ENCODE measurements around the gene R3HCC1L. TPM values are rescaled to one million over a fixed set of nuclear protein-coding genes. Genes with fewer than 3 reads are reported as not detected.

Gene R3HCC1L
- total and polyA plus RNA-seq, 9 of the 15 experiments (the other 6 are each of a cell fraction or from before 2014, with no cell fraction given) = 9.1 to 17.8 (median 12.6) TPM

DNA sequence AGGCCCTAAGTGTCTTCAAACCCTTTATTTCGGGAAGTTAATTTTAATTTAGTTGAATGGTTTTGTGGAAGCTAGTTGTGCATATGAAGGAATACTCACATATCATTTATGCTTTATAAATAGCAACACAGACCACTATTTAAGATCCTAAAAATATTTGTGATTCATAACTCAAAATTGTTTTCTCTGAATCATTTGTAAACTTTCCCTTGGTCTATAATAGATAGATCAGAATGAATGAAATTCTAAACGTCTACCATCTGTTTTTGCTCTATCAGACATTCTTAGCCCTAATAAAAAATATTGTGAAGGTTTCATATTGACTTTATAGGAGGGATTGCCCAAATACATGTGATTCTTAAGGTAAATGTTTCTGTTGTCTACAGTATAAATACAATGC is 90.1 kb downstream of the R3HCC1L start:
- no peak overlapping the region for H3K4me2 ChIP-seq (ENCODE audit: insufficient read depth, low read length)
- H3K36me3 ChIP-seq (ENCODE audit: control insufficient read depth, insufficient read depth, low read length) = no peaks in the 10 kb centered on the region; the same call in 2 of the 3 replicates
- H3K4me1 ChIP-seq (replicated peaks in 1 of 2; ENCODE audit: control insufficient read depth in 2 of 2, insufficient read depth in 2 of 2, low read length in 2 of 2) = peaks cover 4 to 5% of the 10 kb centered on the region in 2 experiments; a peak in 3 of 5 replicates
- no peak for DNase-seq (ENCODE audit: extremely low read depth in 1 of 4, low spot score in 3 of 4)
- no peaks in the 10 kb centered on the region for H4K20me1 ChIP-seq (replicated peaks; ENCODE audit: control insufficient read depth, insufficient read depth, low read length)
- no peaks in the 10 kb centered on the region for H3K9me1 ChIP-seq (ENCODE audit: control insufficient read depth, insufficient read depth, low read length)
- CTCF ChIA-PET (ENCODE audit: low intra/inter-chr PET ratio) = no interaction called here
- in situ Hi-C loops (cut with MboI) = no loop called here
- H3K4me3 ChIP-seq = no peak overlapping the region
- H3K27ac ChIP-seq (ENCODE audit: extremely low read depth, low read depth, low read length) = no peak overlapping the region
- ATAC-seq = no peak
- POLR2A ChIA-PET = no interaction called here
- 47% methylated on average over 2 of the region's 2 CpGs for WGBS (ENCODE audit: insufficient coverage, low coverage, missing lambda C conversion rate)
- H3K9me3 ChIP-seq (replicated peaks; ENCODE audit: control insufficient read depth, insufficient read depth, low read depth, low read length) = no peaks in the 10 kb centered on the region
- no peak overlapping the region for H3K9ac ChIP-seq (ENCODE audit: insufficient read depth in 1 of 2, low read depth in 2 of 2, low read length in 2 of 2)
- no peak for FAIRE-seq
- H3K79me2 ChIP-seq (ENCODE audit: control insufficient read depth, insufficient read depth, low read length) = peaks cover 23% of the 10 kb centered on the region
- no peaks in the 10 kb centered on the region for H3K27me3 ChIP-seq (ENCODE audit: control insufficient read depth in 2 of 2, insufficient read depth in 2 of 2, low read length in 2 of 2)
- BruUV-seq (replicated peaks) = no TSS peak
- no peak overlapping the region for H2AFZ ChIP-seq (ENCODE audit: low read depth, low read length)
- intact Hi-C loops (cut with micrococcal nuclease) = no loop called here
- no peak for TF ChIP-seq NBN (IDR thresholded peaks at IDR 0.05; ENCODE audit: low read depth)
- TF ChIP-seq, protein P1, sequence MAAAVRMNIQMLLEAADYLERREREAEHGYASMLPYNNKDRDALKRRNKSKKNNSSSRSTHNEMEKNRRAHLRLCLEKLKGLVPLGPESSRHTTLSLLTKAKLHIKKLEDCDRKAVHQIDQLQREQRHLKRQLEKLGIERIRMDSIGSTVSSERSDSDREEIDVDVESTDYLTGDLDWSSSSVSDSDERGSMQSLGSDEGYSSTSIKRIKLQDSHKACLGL (CRISPR knock-in tag; IDR thresholded peaks at IDR 0.05; ENCODE audit: borderline replicate concordance, poor library complexity, severe bottlenecking) = no peak
- no peak for TF ChIP-seq ESRRB (CRISPR knock-in tag; IDR thresholded peaks at IDR 0.05; ENCODE audit: borderline replicate concordance)
- TF ChIP-seq MIER1 (IDR thresholded peaks at IDR 0.05; ENCODE audit: low read depth) = no peak
- TF ChIP-seq NCOA2 (IDR thresholded peaks at IDR 0.05; ENCODE audit: partially characterized antibody in 2 of 2) = no peak
- no peak for TF ChIP-seq ZNF41 (CRISPR knock-in tag; conservative IDR thresholded peaks at IDR 0.05)
- TF ChIP-seq POLR2A (conservative IDR thresholded peaks at IDR 0.05) = no peak
- TF ChIP-seq RFX1 (IDR thresholded peaks at IDR 0.05) = no peak
- no peak for TF ChIP-seq SIN3B (IDR thresholded peaks at IDR 0.05; ENCODE audit: low read depth)
- no peak for TF ChIP-seq POLR2H (tag; IDR thresholded peaks at IDR 0.05; ENCODE audit: low read depth)
- TF ChIP-seq ZNF408 (CRISPR knock-in tag; IDR thresholded peaks at IDR 0.05; ENCODE audit: low read depth) = no peak
- TF ChIP-seq KLF10 (CRISPR knock-in tag; IDR thresholded peaks at IDR 0.05) = no peak
- TF ChIP-seq CGGBP1 (CRISPR knock-in tag; IDR thresholded peaks at IDR 0.05) = no peak
- TF ChIP-seq NUFIP1 (IDR thresholded peaks at IDR 0.05; ENCODE audit: partially characterized antibody) = no peak
- TF ChIP-seq ZNF407 (IDR thresholded peaks at IDR 0.05; ENCODE audit: low read depth) = no peak
- TF ChIP-seq GTF2E2 (tag; IDR thresholded peaks at IDR 0.05) = no peak
- TF ChIP-seq ZNF778 (CRISPR knock-in tag; IDR thresholded peaks at IDR 0.05) = no peak
